Neural cell (in vitro differentiated cells): Measurements from ENCODE around the gene UNKL. TPM values are rescaled to one million over a fixed set of nuclear protein-coding genes. Genes with fewer than 3 reads are reported as not detected.

Experiments used
- H2AFZ ChIP-seq: fragments of 200-600, 300-800 bp; sonication (generic), shearing (Covaris generic); 2 replicates; pipeline ENCODE4 v1.6.0; 2014; ENCODE audit warnings: low read depth, mild to moderate bottlenecking, antibody characterized with exemption, low read length, moderate library complexity
- H3F3A ChIP-seq: fragments of 200-600 bp; shearing (Covaris generic); 2 replicates; pipeline ENCODE4 v1.6.1; 2016; ENCODE audit warnings: mild to moderate bottlenecking, moderate library complexity, mixed read lengths, antibody characterized with exemption, low read length; ENCODE audit not compliant: insufficient read depth, poor library complexity, severe bottlenecking
- H3K27ac ChIP-seq: fragments of 200-600, 300-800 bp; sonication (generic), shearing (Covaris generic); 2 replicates; pipeline ENCODE4 v1.5.1; 2014; ENCODE audit warnings: mild to moderate bottlenecking, low read length, moderate library complexity
- H3K27me3 ChIP-seq: fragments of 300-800, 200-600 bp; sonication (generic), shearing (Covaris generic); 2 replicates; pipeline ENCODE4 v1.6.0; 2014; ENCODE audit warnings: mild to moderate bottlenecking, low read depth, low read length, moderate library complexity; ENCODE audit not compliant: insufficient read depth
- H3K36me3 ChIP-seq: fragments of 300-800, 200-600 bp; sonication (generic), shearing (Covaris generic); 2 replicates; pipeline ENCODE4 v1.5.1; 2014; ENCODE audit warnings: mild to moderate bottlenecking, antibody characterized with exemption, low read length, moderate library complexity; ENCODE audit not compliant: insufficient read depth
- H3K4me2 ChIP-seq: fragments of 300-800, 200-600 bp; sonication (generic), shearing (Covaris generic); 2 replicates; pipeline ENCODE4 v1.6.0; 2014; ENCODE audit warnings: mild to moderate bottlenecking, low read length
- H3K4me3 ChIP-seq: fragments of 300-800, 200-600 bp; sonication (generic), shearing (Covaris generic); 2 replicates; pipeline ENCODE4 v1.5.1; 2014; ENCODE audit warnings: mild to moderate bottlenecking, low read length, moderate library complexity
- H3K79me2 ChIP-seq: fragments of 200-600 bp; shearing (Covaris generic); replicated peaks from 2 replicates; pipeline ENCODE4 v1.6.0; 2014; ENCODE audit warnings: mild to moderate bottlenecking, low read length, moderate library complexity; ENCODE audit not compliant: insufficient read depth
- H3K9ac ChIP-seq: fragments of 300-800, 200-600 bp; sonication (generic), shearing (Covaris generic); 2 replicates; pipeline ENCODE4 v1.6.1; 2016; ENCODE audit warnings: mild to moderate bottlenecking, low read length, mixed read lengths
- H3K9me2 ChIP-seq: fragments of 200-600 bp; shearing (Covaris generic); 2 replicates; pipeline ENCODE4 v1.6.1; 2016; ENCODE audit warnings: mild to moderate bottlenecking, low read length, mixed read lengths; ENCODE audit not compliant: insufficient read depth
- H3K9me3 ChIP-seq: fragments of 200-600, 300-800 bp; sonication (generic), shearing (Covaris generic); 2 replicates; pipeline ENCODE4 v1.6.1; 2016; ENCODE audit warnings: mild to moderate bottlenecking, mixed run types, low read length, moderate library complexity, mixed read lengths
- H4K20me1 ChIP-seq: fragments of 200-600 bp; shearing (Covaris generic); 2 replicates; pipeline ENCODE4 v1.6.1; 2016; ENCODE audit warnings: mild to moderate bottlenecking, mixed run types; ENCODE audit not compliant: insufficient read depth
- EP300 ChIP-seq: fragments of 450-650 bp; conservative IDR thresholded peaks from 2 replicates; pipeline ENCODE4 v1.6.1; 2014; ENCODE audit warnings: antibody characterized with exemption, mild to moderate bottlenecking, moderate library complexity; ENCODE audit not compliant: poor library complexity, severe bottlenecking
- EZH2 ChIP-seq: fragments of 200-600, 300-800 bp; shearing (Covaris generic), sonication (generic); IDR thresholded peaks from 2 replicates; pipeline ENCODE4 v1.6.1; 2014; ENCODE audit warnings: antibody characterized with exemption, low read length, borderline replicate concordance, mild to moderate bottlenecking; ENCODE audit not compliant: insufficient read depth, poor library complexity, severe bottlenecking
- MXI1 ChIP-seq: fragments of 450-650 bp; conservative IDR thresholded peaks from 2 replicates; pipeline ENCODE4 v1.6.1; 2014; ENCODE audit warnings: antibody characterized with exemption, mild to moderate bottlenecking; ENCODE audit not compliant: poor library complexity, severe bottlenecking
- POLR2AphosphoS5 ChIP-seq: IDR thresholded peaks from 2 replicates; pipeline ENCODE4 v1.6.1; 2012
- RAD21 ChIP-seq: fragments of 450-650 bp; conservative IDR thresholded peaks from 2 replicates; pipeline ENCODE4 v1.6.1; 2014; ENCODE audit warnings: antibody characterized with exemption, mild to moderate bottlenecking, moderate library complexity
- SMC3 ChIP-seq: fragments of 450-650 bp; conservative IDR thresholded peaks from 2 replicates; pipeline ENCODE4 v1.6.1; 2014; ENCODE audit warnings: antibody characterized with exemption, mild to moderate bottlenecking, moderate library complexity; ENCODE audit not compliant: poor library complexity
- TAF1 ChIP-seq: IDR thresholded peaks from 2 replicates; pipeline ENCODE4 v1.6.1; 2012; ENCODE audit warnings: low read depth
- polyA plus RNA-seq: library from polyadenylated mRNA; depleted of rRNA; stranded (reverse); fragments of >200 nt; gene quantifications from 2 replicates; pipeline ENCODE4 v1.2.3, GENCODE V29; 2014
- TF ChIP-seq, protein P1 (sequence below): fragments of 450-650 bp; IDR thresholded peaks from 2 replicates; pipeline ENCODE4 v1.5.1; 2014; ENCODE audit warnings: antibody characterized with exemption, mild to moderate bottlenecking, moderate library complexity; ENCODE audit not compliant: poor library complexity, severe bottlenecking
- TF ChIP-seq, protein P2 (sequence below): IDR thresholded peaks from 2 replicates; pipeline ENCODE4 v1.6.1; 2012; ENCODE audit warnings: borderline replicate concordance

The UNKL gene
- polyA plus RNA-seq, 1 donor from 2014 or later, result 11.9 TPM

DNA sequence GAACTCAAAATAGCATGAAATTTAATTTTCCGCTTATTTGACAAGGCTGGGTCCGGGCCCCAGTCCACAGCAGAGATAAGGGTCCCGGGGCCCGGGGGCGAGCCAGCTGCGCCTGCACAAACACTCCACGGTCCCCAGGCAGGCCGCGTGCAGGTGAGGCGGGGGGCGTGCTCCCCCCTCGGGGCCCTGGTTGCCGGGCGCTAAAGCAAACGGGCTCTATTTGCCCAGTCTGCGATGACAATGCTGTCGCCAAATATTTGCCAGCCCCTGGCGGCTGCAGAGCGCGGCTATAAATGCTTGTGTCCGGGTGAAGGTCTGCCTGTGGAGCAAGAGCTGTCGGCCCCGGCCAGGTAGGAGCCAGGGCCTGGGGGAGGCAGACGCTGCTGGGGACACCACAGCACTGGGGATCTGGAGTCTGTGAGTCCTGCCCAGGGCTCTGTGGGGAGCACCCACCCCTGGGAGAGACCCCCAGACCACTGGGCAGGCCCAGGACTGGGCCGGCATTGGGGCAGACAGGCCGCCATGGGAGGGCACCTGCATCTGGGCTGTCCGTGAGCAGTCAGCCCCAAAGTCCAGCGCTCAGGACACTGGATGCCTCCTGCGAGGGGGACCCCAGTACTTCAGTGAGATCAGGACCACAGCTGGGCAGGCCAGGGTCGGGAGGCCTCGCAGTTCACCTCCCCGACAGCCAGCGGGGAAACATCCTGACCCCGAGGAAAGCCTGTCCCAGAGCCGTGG lies 16.4 kb upstream of the UNKL start, which contains the start of gene PERCC1:
TSS of gene PERCC1 (plus strand) at position 320 of the 738 bp plus-strand sequence. CDS start 1,516 bp downstream, outside the sequence.
- no peaks in the 10 kb centered on the region for H3K36me3 ChIP-seq
- TF ChIP-seq RAD21, result no peak
- TF ChIP-seq, protein P1, sequence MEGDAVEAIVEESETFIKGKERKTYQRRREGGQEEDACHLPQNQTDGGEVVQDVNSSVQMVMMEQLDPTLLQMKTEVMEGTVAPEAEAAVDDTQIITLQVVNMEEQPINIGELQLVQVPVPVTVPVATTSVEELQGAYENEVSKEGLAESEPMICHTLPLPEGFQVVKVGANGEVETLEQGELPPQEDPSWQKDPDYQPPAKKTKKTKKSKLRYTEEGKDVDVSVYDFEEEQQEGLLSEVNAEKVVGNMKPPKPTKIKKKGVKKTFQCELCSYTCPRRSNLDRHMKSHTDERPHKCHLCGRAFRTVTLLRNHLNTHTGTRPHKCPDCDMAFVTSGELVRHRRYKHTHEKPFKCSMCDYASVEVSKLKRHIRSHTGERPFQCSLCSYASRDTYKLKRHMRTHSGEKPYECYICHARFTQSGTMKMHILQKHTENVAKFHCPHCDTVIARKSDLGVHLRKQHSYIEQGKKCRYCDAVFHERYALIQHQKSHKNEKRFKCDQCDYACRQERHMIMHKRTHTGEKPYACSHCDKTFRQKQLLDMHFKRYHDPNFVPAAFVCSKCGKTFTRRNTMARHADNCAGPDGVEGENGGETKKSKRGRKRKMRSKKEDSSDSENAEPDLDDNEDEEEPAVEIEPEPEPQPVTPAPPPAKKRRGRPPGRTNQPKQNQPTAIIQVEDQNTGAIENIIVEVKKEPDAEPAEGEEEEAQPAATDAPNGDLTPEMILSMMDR, result no peak
- no peak for TF ChIP-seq POLR2AphosphoS5
- no peak for TF ChIP-seq TAF1
- no peak for TF ChIP-seq SMC3
- TF ChIP-seq, protein P2, sequence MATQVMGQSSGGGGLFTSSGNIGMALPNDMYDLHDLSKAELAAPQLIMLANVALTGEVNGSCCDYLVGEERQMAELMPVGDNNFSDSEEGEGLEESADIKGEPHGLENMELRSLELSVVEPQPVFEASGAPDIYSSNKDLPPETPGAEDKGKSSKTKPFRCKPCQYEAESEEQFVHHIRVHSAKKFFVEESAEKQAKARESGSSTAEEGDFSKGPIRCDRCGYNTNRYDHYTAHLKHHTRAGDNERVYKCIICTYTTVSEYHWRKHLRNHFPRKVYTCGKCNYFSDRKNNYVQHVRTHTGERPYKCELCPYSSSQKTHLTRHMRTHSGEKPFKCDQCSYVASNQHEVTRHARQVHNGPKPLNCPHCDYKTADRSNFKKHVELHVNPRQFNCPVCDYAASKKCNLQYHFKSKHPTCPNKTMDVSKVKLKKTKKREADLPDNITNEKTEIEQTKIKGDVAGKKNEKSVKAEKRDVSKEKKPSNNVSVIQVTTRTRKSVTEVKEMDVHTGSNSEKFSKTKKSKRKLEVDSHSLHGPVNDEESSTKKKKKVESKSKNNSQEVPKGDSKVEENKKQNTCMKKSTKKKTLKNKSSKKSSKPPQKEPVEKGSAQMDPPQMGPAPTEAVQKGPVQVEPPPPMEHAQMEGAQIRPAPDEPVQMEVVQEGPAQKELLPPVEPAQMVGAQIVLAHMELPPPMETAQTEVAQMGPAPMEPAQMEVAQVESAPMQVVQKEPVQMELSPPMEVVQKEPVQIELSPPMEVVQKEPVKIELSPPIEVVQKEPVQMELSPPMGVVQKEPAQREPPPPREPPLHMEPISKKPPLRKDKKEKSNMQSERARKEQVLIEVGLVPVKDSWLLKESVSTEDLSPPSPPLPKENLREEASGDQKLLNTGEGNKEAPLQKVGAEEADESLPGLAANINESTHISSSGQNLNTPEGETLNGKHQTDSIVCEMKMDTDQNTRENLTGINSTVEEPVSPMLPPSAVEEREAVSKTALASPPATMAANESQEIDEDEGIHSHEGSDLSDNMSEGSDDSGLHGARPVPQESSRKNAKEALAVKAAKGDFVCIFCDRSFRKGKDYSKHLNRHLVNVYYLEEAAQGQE, result no peak
- no peak for TF ChIP-seq EZH2
- no peak for TF ChIP-seq EP300
- TF ChIP-seq MXI1, result no peak
- H3K79me2 ChIP-seq, result no peaks in the 10 kb centered on the region
- no peak within 1 kb of the TSS for H2AFZ ChIP-seq
- no peaks in the 10 kb centered on the region for H3F3A ChIP-seq
- no peak within 1 kb of the TSS for H3K4me3 ChIP-seq
- H3K9me2 ChIP-seq, result no peaks in the 10 kb centered on the region
- H3K9me3 ChIP-seq, result no peaks in the 10 kb centered on the region
- no peak within 1 kb of the TSS for H3K9ac ChIP-seq
- H3K4me2 ChIP-seq, result no peak within 1 kb of the TSS
- no peak within 1 kb of the TSS for H3K27ac ChIP-seq
- H4K20me1 ChIP-seq, result no peaks in the 10 kb centered on the region
- no peaks in the 10 kb centered on the region for H3K27me3 ChIP-seq

- Histone ChIP-seq H4K20me1 (no peaks in the 10 kb centered on the region), H2AFZ (no peak overlapping the region), H3K36me3 (no peaks in the 10 kb centered on the region), H3K27ac (no peak overlapping the region), H3K9me2 (no peaks in the 10 kb centered on the region), H3K9ac (no peak overlapping the region), H3K9me3 (no peaks in the 10 kb centered on the region), H3K4me2 (no peak overlapping the region), H3K4me3 (no peak overlapping the region), H3K27me3 (no peaks in the 10 kb centered on the region), H3F3A (no peaks in the 10 kb centered on the region), H3K79me2 (no peaks in the 10 kb centered on the region)
- TF ChIP-seq SMC3, result no peak
Observed at GRCh38 chr16:1430214-1430758, 15.8 kb upstream of the UNKL start.
